ENCODE results near the gene ADARB1.

ADARB1 gene

GRCh38 chr21:45117314-45117713 is 42.9 kb downstream of the ADARB1 start:
- H3K18ac ChIP-seq (ENCODE audit: low read depth in 1 of 2, low read length in 2 of 2) = no peak overlapping the region
- H4K91ac ChIP-seq (ENCODE audit: low read length) = no peak overlapping the region

GRCh38 chr21:45118099-45118498 is 43.7 kb downstream of the ADARB1 start:
- peaks cover 12% of the 10 kb centered on the region for H3K79me1 ChIP-seq (replicated peaks; ENCODE audit: low read length, poor library complexity, severe bottlenecking)
- no peak overlapping the region for H3K4me3 ChIP-seq (ENCODE audit: insufficient read depth in 1 of 2, low read depth in 1 of 2, low read length in 2 of 2)
- no peak overlapping the region for H3K4me2 ChIP-seq (ENCODE audit: low read length, poor library complexity, severe bottlenecking)
- H4K8ac ChIP-seq (ENCODE audit: low read length) = no peak overlapping the region
- H3K36me3 ChIP-seq (ENCODE audit: control insufficient read depth in 1 of 2, insufficient read depth in 2 of 2, low read depth in 1 of 2, low read length in 2 of 2) = peaks cover 0 to 3% of the 10 kb centered on the region in 2 experiments
- H3K9ac ChIP-seq (ENCODE audit: low read length) = no peak overlapping the region
- H2BK120ac ChIP-seq (ENCODE audit: low read depth, low read length) = no peak overlapping the region
- WGBS = no CpG with 5 or more reads among the region's 2 CpGs
- H2BK5ac ChIP-seq (ENCODE audit: low read depth, low read length, poor library complexity, severe bottlenecking) = no peak overlapping the region
- no peak for DNase-seq
- H3K27me3 ChIP-seq (ENCODE audit: control insufficient read depth in 1 of 2, insufficient read depth in 1 of 2, low read length in 2 of 2) = no peaks in the 10 kb centered on the region
- H4K91ac ChIP-seq (ENCODE audit: low read length) = no peak overlapping the region
- no peak overlapping the region for H3K14ac ChIP-seq (ENCODE audit: low read length in 2 of 2)
- no peak overlapping the region for H2AFZ ChIP-seq (ENCODE audit: low read depth, low read length)
- H3K4me1 ChIP-seq (ENCODE audit: control insufficient read depth, insufficient read depth, low read depth, low read length) = peaks cover 2% of the 10 kb centered on the region
- no peak overlapping the region for H3K23ac ChIP-seq (ENCODE audit: low read length in 2 of 2)
- no peak overlapping the region for H3K18ac ChIP-seq (ENCODE audit: low read depth in 1 of 2, low read length in 2 of 2)
- no peak overlapping the region for H3K27ac ChIP-seq (ENCODE audit: low read length, poor library complexity, severe bottlenecking)
- H3K9me3 ChIP-seq (ENCODE audit: control insufficient read depth, low read length) = no peaks in the 10 kb centered on the region
- H3K4ac ChIP-seq (ENCODE audit: low read depth in 1 of 2, low read length in 2 of 2) = no peak overlapping the region
- H2BK15ac ChIP-seq (ENCODE audit: low read depth, poor library complexity, severe bottlenecking) = no peak overlapping the region
- no peak overlapping the region for H2BK12ac ChIP-seq (ENCODE audit: low read length in 2 of 2)
- H2AK5ac ChIP-seq (ENCODE audit: low read length, severe bottlenecking) = no peak overlapping the region

More at GRCh38 chr21:45117314-45117713, 42.9 kb downstream of the ADARB1 start:
- H2BK5ac ChIP-seq (ENCODE audit: low read depth, low read length, poor library complexity, severe bottlenecking) = no peak overlapping the region
- no peak overlapping the region for H4K8ac ChIP-seq (ENCODE audit: low read length)
- H2BK12ac ChIP-seq (ENCODE audit: low read length in 2 of 2) = no peak overlapping the region
- no peak overlapping the region for H2BK15ac ChIP-seq (ENCODE audit: low read depth, poor library complexity, severe bottlenecking)
- WGBS = 97% methylated on average over 5 of the region's 6 CpGs
- H2AK5ac ChIP-seq (ENCODE audit: low read length, severe bottlenecking) = no peak overlapping the region
- H2BK120ac ChIP-seq (ENCODE audit: low read depth, low read length) = no peak overlapping the region
- H2AFZ ChIP-seq (ENCODE audit: low read depth, low read length) = no peak overlapping the region
- no peak overlapping the region for H3K4ac ChIP-seq (ENCODE audit: low read depth in 1 of 2, low read length in 2 of 2)
- no peaks in the 10 kb centered on the region for H3K27me3 ChIP-seq (ENCODE audit: control insufficient read depth in 1 of 2, insufficient read depth in 1 of 2, low read length in 2 of 2)
- no peaks in the 10 kb centered on the region for H3K9me3 ChIP-seq (ENCODE audit: control insufficient read depth, low read length)
- H3K14ac ChIP-seq (ENCODE audit: low read length in 2 of 2) = no peak overlapping the region
- H3K23ac ChIP-seq (ENCODE audit: low read length in 2 of 2) = no peak overlapping the region
- H3K27ac ChIP-seq (ENCODE audit: low read length, poor library complexity, severe bottlenecking) = no peak overlapping the region
- no peak overlapping the region for H3K9ac ChIP-seq (ENCODE audit: low read length)
- H3K4me1 ChIP-seq (ENCODE audit: control insufficient read depth, insufficient read depth, low read depth, low read length) = peaks cover 4% of the 10 kb centered on the region
- H3K4me2 ChIP-seq (ENCODE audit: low read length, poor library complexity, severe bottlenecking) = no peak overlapping the region
- no peak overlapping the region for H3K4me3 ChIP-seq (ENCODE audit: insufficient read depth in 1 of 2, low read depth in 1 of 2, low read length in 2 of 2)
- no peak for DNase-seq
- H3K36me3 ChIP-seq (ENCODE audit: control insufficient read depth in 1 of 2, insufficient read depth in 2 of 2, low read depth in 1 of 2, low read length in 2 of 2) = peaks cover 0 to 3% of the 10 kb centered on the region in 2 experiments
- peaks cover 14% of the 10 kb centered on the region for H3K79me1 ChIP-seq (replicated peaks; ENCODE audit: low read length, poor library complexity, severe bottlenecking)

GRCh38 chr21:45119812-45120211 is 45.4 kb downstream of the ADARB1 start:
- Histone ChIP-seq H3K9me3 (ENCODE audit: control insufficient read depth, low read length) (no peaks in the 10 kb centered on the region), H3K4me1 (ENCODE audit: control insufficient read depth, insufficient read depth, low read depth, low read length) (peaks cover 2% of the 10 kb centered on the region), H2BK5ac (ENCODE audit: low read depth, low read length, poor library complexity, severe bottlenecking) (no peak overlapping the region), H4K8ac (ENCODE audit: low read length) (no peak overlapping the region), H3K4me2 (ENCODE audit: low read length, poor library complexity, severe bottlenecking) (no peak overlapping the region), H2AK5ac (ENCODE audit: low read length, severe bottlenecking) (no peak overlapping the region), H2BK12ac (ENCODE audit: low read length in 2 of 2) (no peak overlapping the region), H3K36me3 (ENCODE audit: control insufficient read depth in 1 of 2, insufficient read depth in 2 of 2, low read depth in 1 of 2, low read length in 2 of 2) (peaks cover 0 to 3% of the 10 kb centered on the region in 2 experiments), H2BK15ac (ENCODE audit: low read depth, poor library complexity, severe bottlenecking) (no peak overlapping the region), H2BK120ac (ENCODE audit: low read depth, low read length) (no peak overlapping the region), H3K23ac (ENCODE audit: low read length in 2 of 2) (no peak overlapping the region), H2AFZ (ENCODE audit: low read depth, low read length) (no peak overlapping the region), H3K27ac (ENCODE audit: low read length, poor library complexity, severe bottlenecking) (no peak overlapping the region), H3K18ac (ENCODE audit: low read depth in 1 of 2, low read length in 2 of 2) (no peak overlapping the region), H3K79me1 (replicated peaks; ENCODE audit: low read length, poor library complexity, severe bottlenecking) (peaks cover 8% of the 10 kb centered on the region), H4K91ac (ENCODE audit: low read length) (no peak overlapping the region), H3K4me3 (ENCODE audit: insufficient read depth in 1 of 2, low read depth in 1 of 2, low read length in 2 of 2) (no peak overlapping the region), H3K27me3 (ENCODE audit: control insufficient read depth in 1 of 2, insufficient read depth in 1 of 2, low read length in 2 of 2) (no peaks in the 10 kb centered on the region), H3K9ac (ENCODE audit: low read length) (no peak overlapping the region), H3K14ac (ENCODE audit: low read length in 2 of 2) (no peak overlapping the region), H3K4ac (ENCODE audit: low read depth in 1 of 2, low read length in 2 of 2) (no peak overlapping the region)
- DNase-seq = no peak
- WGBS = 94% methylated on average over 7 of the region's 7 CpGs

- Histone ChIP-seq H2AK5ac (ENCODE audit: low read length, severe bottlenecking) (no peak overlapping the region), H2AFZ (ENCODE audit: low read depth, low read length) (no peak overlapping the region), H2BK120ac (ENCODE audit: low read depth, low read length) (no peak overlapping the region), H3K27me3 (ENCODE audit: control insufficient read depth in 1 of 2, insufficient read depth in 1 of 2, low read length in 2 of 2) (no peaks in the 10 kb centered on the region), H3K4ac (ENCODE audit: low read depth in 1 of 2, low read length in 2 of 2) (no peak overlapping the region), H3K18ac (ENCODE audit: low read depth in 1 of 2, low read length in 2 of 2) (no peak overlapping the region), H2BK15ac (ENCODE audit: low read depth, poor library complexity, severe bottlenecking) (no peak overlapping the region), H3K36me3 (ENCODE audit: control insufficient read depth in 1 of 2, insufficient read depth in 2 of 2, low read depth in 1 of 2, low read length in 2 of 2) (peaks cover 0 to 2% of the 10 kb centered on the region in 2 experiments), H3K27ac (ENCODE audit: low read length, poor library complexity, severe bottlenecking) (no peak overlapping the region), H3K4me1 (ENCODE audit: control insufficient read depth, insufficient read depth, low read depth, low read length) (peaks cover 2% of the 10 kb centered on the region), H4K91ac (ENCODE audit: low read length) (no peak overlapping the region), H3K23ac (ENCODE audit: low read length in 2 of 2) (no peak overlapping the region), H3K14ac (ENCODE audit: low read length in 2 of 2) (no peak overlapping the region), H3K9me3 (ENCODE audit: control insufficient read depth, low read length) (no peaks in the 10 kb centered on the region), H3K9ac (ENCODE audit: low read length) (no peak overlapping the region), H4K8ac (ENCODE audit: low read length) (no peak overlapping the region), H3K79me1 (replicated peaks; ENCODE audit: low read length, poor library complexity, severe bottlenecking) (peaks cover 8% of the 10 kb centered on the region), H2BK12ac (ENCODE audit: low read length in 2 of 2) (no peak overlapping the region), H3K4me2 (ENCODE audit: low read length, poor library complexity, severe bottlenecking) (no peak overlapping the region), H2BK5ac (ENCODE audit: low read depth, low read length, poor library complexity, severe bottlenecking) (no peak overlapping the region), H3K4me3 (ENCODE audit: insufficient read depth in 1 of 2, low read depth in 1 of 2, low read length in 2 of 2) (no peak overlapping the region)
- DNase-seq = no peak
- WGBS = 85% methylated on average over 6 of the region's 6 CpGs
Measured at GRCh38 chr21:45120975-45121374, 46.6 kb downstream of the ADARB1 start.
